Endothelial cell of umbilical vein (primary cell): ENCODE data around the gene CD44. TPM values are rescaled to one million over a fixed set of nuclear protein-coding genes. Genes with fewer than 3 reads are reported as not detected.

Experiments used
- BruUV-seq: library from RNA; stranded (reverse); fragments of 400-500 nt; replicated peaks from 2 replicates; lab custom pipeline; 2021; lab: Mats Ljungman, UMichigan
- CTCF ChIA-PET: fragments of 300-600, 350-600 bp; sonication (Branson Sonifier 250); formaldehyde crosslinking; loops from one replicate; lab custom pipeline; 2021; ENCODE audit warnings: antibody characterized with exemption, inconsistent platforms; lab: Charles Lee
- POLR2A ChIA-PET: fragments of 300-600, 350-600 bp; sonication (Branson Sonifier 250); formaldehyde crosslinking; loops from one replicate; lab custom pipeline; 2021; ENCODE audit warnings: antibody characterized with exemption, inconsistent platforms; lab: Charles Lee
- DNase-seq: peaks from one replicate; pipeline ENCODE4 v3.0.0-alpha.2; 2011; ENCODE audit warnings: low read depth, low spot score
- FAIRE-seq: peaks from 2 replicates; lab custom pipeline; 2011; peaks lifted over from hg19 to GRCh38; lab: Jason Lieb, UNC
- H2AFZ ChIP-seq: 2 replicates; pipeline ENCODE4 v1.6.0; 2012; ENCODE audit warnings: low read depth, low read length, control low read depth, inconsistent platforms
- H3K27ac ChIP-seq: 2 replicates; pipeline ENCODE4 v1.5.1; 2011; ENCODE audit warnings: low read depth, mild to moderate bottlenecking, control low read depth, low read length, moderate library complexity; ENCODE audit not compliant: insufficient read depth
- H3K27me3 ChIP-seq, 2 experiments: 2 replicates each; pipeline versions ENCODE4 v1.6.0 to v1.6.1; 2011; ENCODE audit warnings: low read length in 2 of 2, mixed read lengths in 1 of 2; ENCODE audit not compliant: control insufficient read depth in 2 of 2, insufficient read depth in 2 of 2
- H3K36me3 ChIP-seq, 2 experiments: 2 replicates in 1 of 2; 3 replicates in 1 of 2; pipeline ENCODE4 v1.5.1; 2011; ENCODE audit warnings: low read length in 2 of 2, mild to moderate bottlenecking in 1 of 2, moderate library complexity in 1 of 2; ENCODE audit not compliant: control insufficient read depth in 2 of 2, insufficient read depth in 2 of 2; ENCODE audit errors: extremely low read depth in 1 of 2
- H3K4me1 ChIP-seq: 3 replicates; pipeline ENCODE4 v1.5.1; 2011; ENCODE audit warnings: mild to moderate bottlenecking, low read length; ENCODE audit not compliant: control insufficient read depth, insufficient read depth; ENCODE audit errors: extremely low read depth
- H3K4me2 ChIP-seq: 2 replicates; pipeline ENCODE4 v1.6.1; 2011; ENCODE audit warnings: low read length, control low read depth, mixed read lengths; ENCODE audit not compliant: insufficient read depth
- H3K4me3 ChIP-seq, 3 experiments: fragments of 200-600 bp in 1 of 3; sonication (generic), shearing (Covaris generic) in 1 of 3; replicated peaks in 1 of 3; 2 replicates each; pipeline ENCODE4 v1.5.1; 2011 to 2016; ENCODE audit warnings: control low read depth in 3 of 3, low read length in 3 of 3, mild to moderate bottlenecking in 2 of 3, inconsistent platforms in 1 of 3, low read depth in 1 of 3, moderate library complexity in 1 of 3; ENCODE audit not compliant: insufficient read depth in 1 of 3
- H3K79me2 ChIP-seq: 2 replicates; pipeline ENCODE4 v1.6.0; 2012; ENCODE audit warnings: low read length, inconsistent platforms; ENCODE audit not compliant: control insufficient read depth, insufficient read depth
- H3K9ac ChIP-seq: replicated peaks from 2 replicates; pipeline ENCODE3; 2011; ENCODE audit warnings: low read length, control low read depth; ENCODE audit not compliant: insufficient read depth; ENCODE audit errors: extremely low read depth
- H3K9me1 ChIP-seq: replicated peaks from 3 replicates; pipeline ENCODE4 v1.6.0; 2011; ENCODE audit warnings: mild to moderate bottlenecking, low read length; ENCODE audit not compliant: control insufficient read depth, insufficient read depth; ENCODE audit errors: extremely low read depth
- H3K9me3 ChIP-seq: replicated peaks from 2 replicates; pipeline ENCODE4 v1.5.1; 2012; ENCODE audit warnings: low read length, inconsistent platforms; ENCODE audit not compliant: control insufficient read depth, insufficient read depth
- H4K20me1 ChIP-seq: replicated peaks from 2 replicates; pipeline ENCODE3; 2011; ENCODE audit warnings: mild to moderate bottlenecking, low read length; ENCODE audit not compliant: control insufficient read depth, insufficient read depth; ENCODE audit errors: extremely low read depth
- JUN ChIP-seq: IDR thresholded peaks from 2 replicates; pipeline ENCODE4 v1.6.1; 2011; ENCODE audit warnings: borderline replicate concordance, low read depth; ENCODE audit not compliant: insufficient read length, insufficient read depth
- POLR2AphosphoS5 ChIP-seq: IDR thresholded peaks from 2 replicates; pipeline ENCODE4 v1.6.1; 2012; ENCODE audit warnings: low read depth, mild to moderate bottlenecking, control low read depth, low read length, moderate library complexity; ENCODE audit not compliant: insufficient read depth
- dilution Hi-C: fragments of 300-500 bp; cut with MboI; formaldehyde crosslinking; loops from one replicate; pipeline ENCODE4 v1.15.0; 2019; ENCODE audit warnings: low sequenced_read_pairs; ENCODE audit not compliant: extremely low pct_ligation_motif_present
- intact Hi-C: fragments of 100-400 bp; cut with micrococcal nuclease; formaldehyde crosslinking; loops from one replicate; pipeline ENCODE4 v1.10.0; 2022
- polyA plus RNA-seq, 4 experiments: library from polyadenylated mRNA; depleted of rRNA in 3 of 4; stranded (reverse) in 3 of 4; unstranded in 1 of 4; fragments of >200 nt; gene quantifications; 2 replicates each; pipeline versions ENCODE4 v1.2.1 to v1.2.3, GENCODE V29; 2011 to 2012; ENCODE audit warnings: missing spikeins in 1 of 4
- total RNA-seq: library from RNA; stranded (reverse); gene quantifications from 2 replicates; pipeline ENCODE4 v1.2.3, GENCODE V29; 2021
- TF ChIP-seq, protein P1 (sequence below): IDR thresholded peaks from 2 replicates; pipeline ENCODE4 v1.6.1; 2011; ENCODE audit not compliant: insufficient read depth, insufficient read length
- TF ChIP-seq, protein P2 (sequence below), 2 donors: IDR thresholded peaks; 1 replicate in 1 of 2; 2 replicates in 1 of 2; pipeline ENCODE4 v1.5.1; 2011; ENCODE audit warnings: low read length in 2 of 2, mild to moderate bottlenecking in 2 of 2, moderate library complexity in 2 of 2, control low read depth in 1 of 2, inconsistent platforms in 1 of 2, low read depth in 1 of 2; ENCODE audit not compliant: insufficient read depth in 1 of 2; ENCODE audit errors: extremely low read depth in 1 of 2

CD44 gene
- total and polyA plus RNA-seq, 2 donors (not counting 3 experiments of a cell fraction or from before 2014, with no cell fraction given) = 25.5 to 26.3 TPM

DNA sequence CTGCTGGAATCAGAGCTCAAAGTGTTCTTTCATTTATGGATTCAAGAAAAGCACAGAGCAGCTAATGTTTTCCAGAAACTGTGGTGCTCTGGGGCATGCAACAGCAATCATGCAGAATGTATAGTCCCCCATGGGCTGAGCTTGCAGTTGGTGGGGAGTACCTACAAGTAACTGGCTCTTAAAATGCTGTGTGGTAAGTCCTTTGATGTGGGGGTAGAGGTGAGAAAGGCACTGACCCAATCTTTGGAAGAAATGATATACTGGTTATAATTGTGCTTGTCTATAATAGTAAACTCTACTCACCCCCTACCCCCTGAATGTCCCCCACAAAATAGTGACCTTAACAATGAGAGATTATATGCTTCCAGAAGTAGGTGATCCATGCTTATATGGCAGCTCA is 29.1 kb upstream of the CD44 start:
- Histone ChIP-seq H3K36me3 (no peaks in the 10 kb centered on the region), H3K27ac (no peak overlapping the region), H3K4me3 (no peak overlapping the region), H4K20me1 (no peaks in the 10 kb centered on the region), H3K9me3 (no peaks in the 10 kb centered on the region), H3K79me2 (no peaks in the 10 kb centered on the region), H3K27me3 (peaks cover 0 to 6% of the 10 kb centered on the region in 2 experiments), H3K4me2 (no peak overlapping the region), H2AFZ (no peak overlapping the region), H3K4me1 (peaks cover 15% of the 10 kb centered on the region), H3K9ac (no peak overlapping the region), H3K9me1 (no peaks in the 10 kb centered on the region)
- BruUV-seq = no TSS peak
- CTCF ChIA-PET = no interaction called here
- POLR2A ChIA-PET = no interaction called here
- no peak for TF ChIP-seq JUN
- TF ChIP-seq, protein P1, sequence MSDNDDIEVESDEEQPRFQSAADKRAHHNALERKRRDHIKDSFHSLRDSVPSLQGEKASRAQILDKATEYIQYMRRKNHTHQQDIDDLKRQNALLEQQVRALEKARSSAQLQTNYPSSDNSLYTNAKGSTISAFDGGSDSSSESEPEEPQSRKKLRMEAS = no peak
- TF ChIP-seq, protein P2, sequence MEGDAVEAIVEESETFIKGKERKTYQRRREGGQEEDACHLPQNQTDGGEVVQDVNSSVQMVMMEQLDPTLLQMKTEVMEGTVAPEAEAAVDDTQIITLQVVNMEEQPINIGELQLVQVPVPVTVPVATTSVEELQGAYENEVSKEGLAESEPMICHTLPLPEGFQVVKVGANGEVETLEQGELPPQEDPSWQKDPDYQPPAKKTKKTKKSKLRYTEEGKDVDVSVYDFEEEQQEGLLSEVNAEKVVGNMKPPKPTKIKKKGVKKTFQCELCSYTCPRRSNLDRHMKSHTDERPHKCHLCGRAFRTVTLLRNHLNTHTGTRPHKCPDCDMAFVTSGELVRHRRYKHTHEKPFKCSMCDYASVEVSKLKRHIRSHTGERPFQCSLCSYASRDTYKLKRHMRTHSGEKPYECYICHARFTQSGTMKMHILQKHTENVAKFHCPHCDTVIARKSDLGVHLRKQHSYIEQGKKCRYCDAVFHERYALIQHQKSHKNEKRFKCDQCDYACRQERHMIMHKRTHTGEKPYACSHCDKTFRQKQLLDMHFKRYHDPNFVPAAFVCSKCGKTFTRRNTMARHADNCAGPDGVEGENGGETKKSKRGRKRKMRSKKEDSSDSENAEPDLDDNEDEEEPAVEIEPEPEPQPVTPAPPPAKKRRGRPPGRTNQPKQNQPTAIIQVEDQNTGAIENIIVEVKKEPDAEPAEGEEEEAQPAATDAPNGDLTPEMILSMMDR (IDR thresholded peaks at IDR 0.05; ENCODE audit: extremely low read depth in 1 of 2, insufficient read depth in 1 of 2, low read depth in 1 of 2, low read length in 2 of 2) = no peak
- no peak for TF ChIP-seq POLR2AphosphoS5
- FAIRE-seq = no peak
- intact Hi-C loops (loop anchor here (2.0 kb wide), 1 partner anchor 33 kb away; no protein-coding TSS in a partner anchor), dilution Hi-C loops (no loop called here)
- DNase-seq = no peak
